Measurements from ENCODE around the gene POLA1.

Gene POLA1

GRCh38 chrX:25011589-25012432, 318.1 kb downstream of the POLA1 start:
- FAIRE-seq = no peak

- FAIRE-seq = no peak
Observed at GRCh38 chrX:25012433-25012735, 318.7 kb downstream of the POLA1 start.

DNA sequence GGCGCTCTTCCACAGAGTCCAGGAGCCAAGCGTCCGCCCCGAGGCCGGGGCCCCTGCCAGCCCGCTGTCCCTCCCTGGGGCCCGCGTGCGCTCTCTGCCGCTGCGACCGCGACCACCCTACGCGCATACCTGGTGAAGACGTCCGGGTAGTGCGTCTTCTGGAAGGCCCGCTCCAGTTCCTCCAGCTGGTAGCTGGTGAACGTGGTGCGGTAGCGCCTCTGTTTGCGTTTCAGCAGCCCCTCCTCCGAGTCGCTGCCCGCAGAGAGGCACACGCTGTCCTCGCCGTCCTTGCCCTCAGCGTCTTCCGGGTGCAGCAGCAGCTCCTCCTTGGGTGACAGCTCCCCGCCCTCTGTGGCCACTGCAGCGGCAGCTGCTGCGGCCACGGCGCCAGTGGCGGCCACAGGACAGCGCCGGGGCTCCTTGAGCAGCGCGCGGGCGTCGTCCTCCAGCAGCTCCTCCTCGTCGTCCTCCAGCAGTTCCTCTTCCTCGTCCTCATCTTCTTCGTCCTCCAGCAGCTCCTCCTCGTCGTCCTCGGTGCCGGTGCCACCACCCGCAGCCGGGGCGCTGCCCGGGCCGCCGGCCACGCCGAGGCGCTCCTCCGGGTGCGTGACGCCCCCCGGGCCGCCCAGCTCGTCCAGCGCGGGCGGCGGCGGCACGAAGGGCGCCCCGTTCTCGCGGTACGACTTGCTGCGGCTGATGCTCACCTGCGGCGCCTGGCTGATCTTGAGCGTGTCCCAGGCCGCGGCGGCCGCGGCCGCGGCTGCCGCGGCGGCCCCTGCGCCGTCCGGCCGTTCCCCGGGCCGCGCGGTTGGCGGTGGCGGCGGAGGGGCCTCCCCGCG, 319.3 kb downstream of the POLA1 start:
- FAIRE-seq = no peak

DNA sequence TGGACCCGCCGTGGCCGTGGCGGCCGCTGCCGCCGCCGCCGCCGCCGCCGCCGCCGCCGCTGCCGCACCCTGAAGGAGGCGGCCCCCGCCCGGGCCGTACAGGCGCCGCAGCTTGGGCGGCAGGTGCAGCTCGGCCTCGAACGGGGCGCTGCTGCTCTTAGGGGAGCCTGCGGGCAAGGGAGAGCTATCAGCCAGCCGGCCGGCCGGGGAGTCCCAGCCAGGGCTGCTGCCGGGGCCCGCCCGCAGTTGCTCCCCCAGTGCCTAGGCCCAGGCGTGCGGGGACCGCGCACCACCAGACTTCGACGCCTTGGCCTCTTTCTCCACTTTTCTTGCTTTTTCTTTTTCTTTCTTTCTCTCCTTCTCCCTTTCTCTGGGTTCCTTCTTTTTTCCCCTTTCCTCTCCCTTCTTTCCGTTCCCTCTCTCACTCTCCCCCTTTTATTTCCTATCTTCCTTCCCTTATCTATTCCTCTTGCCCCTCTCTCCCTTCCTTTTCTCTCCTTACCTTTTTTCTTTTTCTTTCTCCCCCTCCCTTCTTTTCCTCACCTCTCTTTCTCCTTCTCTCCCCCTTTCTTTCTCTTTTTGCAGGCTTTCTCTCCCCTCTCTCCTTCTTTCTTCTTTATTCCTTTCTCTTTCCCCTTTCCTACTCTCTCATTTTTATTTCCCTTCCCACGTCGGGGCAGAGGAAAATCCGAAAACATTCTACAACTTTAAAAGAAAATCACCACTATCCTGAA, 320.1 kb downstream of the POLA1 start:
- no peak for FAIRE-seq

- no peak for FAIRE-seq
Observed at GRCh38 chrX:25014366-25014838, 320.7 kb downstream of the POLA1 start.

- no peak for FAIRE-seq
Observed at GRCh38 chrX:25015486-25016360, 322.0 kb downstream of the POLA1 start, which contains the start of gene ARX. Gene ARX, minus strand, starts transcription at chrX:25015965. Its CDS starts 228 bp downstream, at chrX:25015737.

DNA sequence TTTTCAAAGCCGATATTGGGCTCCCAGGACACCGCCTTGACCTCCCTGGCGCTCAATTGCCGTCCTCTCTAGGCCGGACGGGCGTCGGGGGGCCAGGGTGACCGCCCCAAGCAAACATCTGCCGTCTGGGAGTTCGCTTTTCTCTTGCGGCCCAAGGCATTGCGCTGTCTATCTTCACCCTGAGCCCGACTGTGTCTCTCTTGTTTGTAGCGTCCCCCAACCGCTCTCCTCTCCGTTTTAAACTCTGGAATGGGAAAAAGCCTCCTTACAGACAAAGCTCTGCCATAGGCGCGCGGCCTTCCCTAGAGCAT, 322.6 kb downstream of the POLA1 start:
- FAIRE-seq = no peak

- FAIRE-seq = no peak
Observed at GRCh38 chrX:25016938-25017598, 323.4 kb downstream of the POLA1 start.

DNA sequence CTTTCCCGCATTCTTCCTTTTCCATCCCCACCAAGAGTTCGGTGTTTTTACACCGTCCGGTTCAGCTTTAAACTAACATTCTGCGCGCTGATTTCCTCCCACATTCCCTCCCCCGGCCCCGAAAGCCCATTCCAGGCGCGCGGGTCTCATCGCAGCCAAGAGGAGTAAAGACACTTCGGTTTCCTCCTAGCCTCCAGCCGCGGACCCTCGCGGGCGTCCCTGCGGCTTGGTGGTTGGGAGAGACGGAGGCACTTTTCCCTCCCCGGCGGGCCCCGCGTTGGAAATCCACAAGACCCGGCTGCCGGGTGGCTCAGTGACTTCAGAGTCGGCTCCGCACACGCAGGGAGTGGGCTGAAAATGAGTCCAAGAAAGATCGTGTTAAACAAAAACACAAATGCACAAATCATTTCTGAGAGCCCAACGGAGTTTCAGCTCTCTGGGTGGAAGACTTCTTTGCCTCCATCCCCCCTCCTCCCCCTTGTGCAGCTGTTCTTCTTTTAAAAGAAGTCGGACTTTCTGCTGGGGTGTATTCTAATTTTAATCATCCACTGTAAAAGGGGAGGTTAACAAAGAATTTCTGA, 324.0 kb downstream of the POLA1 start:
- no peak for FAIRE-seq

DNA sequence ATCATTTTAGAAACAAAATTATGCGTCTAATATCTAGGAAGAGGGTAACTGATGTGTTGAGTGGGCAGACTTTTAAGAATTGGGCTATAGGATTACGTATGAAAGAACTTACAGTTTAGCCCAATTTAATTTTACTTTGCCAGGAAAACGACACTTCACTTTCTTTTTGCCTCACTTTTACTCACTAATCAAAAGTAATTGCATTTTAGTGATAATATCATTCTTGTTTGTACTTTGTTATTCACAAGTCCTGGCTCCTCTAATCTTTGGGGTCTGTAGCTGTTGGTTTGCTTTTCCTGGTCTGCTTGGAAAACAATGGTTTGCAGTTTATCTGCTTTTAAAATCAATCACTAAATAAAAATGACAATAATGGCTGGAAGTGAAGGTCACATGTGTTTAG, 325.0 kb downstream of the POLA1 start:
- no peak for FAIRE-seq

- no peak for FAIRE-seq
Observed at GRCh38 chrX:25019707-25020390, 326.1 kb downstream of the POLA1 start.

- FAIRE-seq = no peak
Observed at GRCh38 chrX:25020391-25020904, 326.7 kb downstream of the POLA1 start.

DNA sequence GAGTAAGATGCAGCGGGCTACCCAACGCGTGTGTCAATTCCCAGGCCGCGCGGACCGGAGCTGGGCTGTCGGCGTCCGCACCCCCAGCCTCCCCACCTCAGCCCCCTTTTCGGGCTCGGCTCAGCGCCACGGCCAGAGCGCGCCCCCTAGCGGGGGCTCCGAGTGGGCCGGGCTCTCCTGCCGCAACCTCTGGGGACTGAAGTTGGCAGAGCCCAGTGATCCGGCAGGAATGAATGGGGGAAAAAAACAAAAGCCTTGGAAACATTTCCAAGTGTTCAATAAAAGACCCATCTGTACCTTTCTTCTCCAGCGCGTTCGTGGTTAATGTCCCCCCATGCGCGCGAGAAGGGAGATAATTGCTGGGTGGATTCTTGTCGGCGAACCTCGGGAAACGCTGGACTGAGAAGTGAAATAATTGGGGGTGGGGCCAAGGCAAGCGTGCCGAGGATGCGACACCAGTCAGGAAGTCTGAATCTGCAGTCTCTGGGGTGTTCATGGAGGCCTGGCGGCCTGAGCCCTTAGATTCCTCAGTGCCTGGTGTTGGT, 327.3 kb downstream of the POLA1 start:
- no peak for FAIRE-seq

DNA sequence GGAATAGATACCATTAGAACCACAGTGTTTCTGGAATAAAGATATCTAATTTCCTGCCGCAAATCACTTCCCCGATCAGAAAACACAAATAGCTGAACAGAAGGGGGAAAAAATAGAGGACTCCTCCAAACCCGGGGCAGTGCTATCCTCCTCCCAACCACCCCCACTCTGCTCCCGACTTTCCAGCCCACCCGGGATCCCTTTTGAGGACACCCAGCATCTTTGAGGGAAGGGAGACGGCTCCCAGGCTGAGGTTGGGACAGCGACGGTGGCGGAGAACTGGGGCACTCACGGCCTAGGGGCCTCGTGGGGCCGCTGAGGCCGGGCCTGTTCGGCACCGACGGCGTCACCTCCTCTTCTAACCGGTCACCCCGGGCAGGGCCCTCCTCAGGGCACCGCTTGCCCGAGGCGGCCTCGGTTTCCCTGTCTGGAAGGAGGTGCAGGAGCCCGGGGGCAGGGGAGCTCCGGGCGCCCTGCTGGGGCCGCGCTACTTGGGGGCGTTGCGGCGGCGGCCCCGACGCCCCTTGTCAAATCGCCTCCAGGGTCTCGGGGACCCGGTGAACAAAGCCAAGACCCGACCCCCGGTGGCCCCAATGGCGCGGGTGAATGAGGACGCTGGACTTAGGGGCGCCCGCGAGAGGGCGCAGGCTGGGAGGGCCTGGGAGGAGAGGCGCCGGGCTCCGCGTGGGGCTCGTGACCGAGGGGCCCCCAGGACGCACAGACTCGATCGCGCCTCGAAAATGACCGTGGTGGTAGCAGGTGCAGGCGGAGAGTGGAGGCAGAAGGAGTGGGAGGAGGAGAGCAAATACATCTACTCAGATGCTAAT, 329.0 kb downstream of the POLA1 start:
- no peak for FAIRE-seq

DNA sequence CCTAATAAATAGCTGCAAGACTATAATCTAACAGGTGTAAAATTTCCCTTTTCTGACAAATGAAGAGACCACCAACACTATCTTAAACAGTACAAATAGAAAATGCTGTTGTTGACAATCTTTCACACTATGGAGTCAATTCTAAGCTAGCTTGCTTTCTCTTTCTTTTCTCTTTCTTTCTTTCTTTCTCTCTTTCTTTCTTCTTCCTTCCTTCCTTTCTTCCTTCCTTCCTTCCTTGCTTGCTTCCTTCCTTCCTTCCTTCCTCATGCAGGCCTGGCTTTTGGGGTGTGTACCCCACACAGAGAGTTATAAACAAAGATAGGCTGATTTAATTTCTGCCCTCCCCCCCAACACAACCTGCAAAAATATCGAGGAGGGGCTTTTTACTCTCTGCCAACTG, 330.2 kb downstream of the POLA1 start:
- FAIRE-seq = no peak

DNA sequence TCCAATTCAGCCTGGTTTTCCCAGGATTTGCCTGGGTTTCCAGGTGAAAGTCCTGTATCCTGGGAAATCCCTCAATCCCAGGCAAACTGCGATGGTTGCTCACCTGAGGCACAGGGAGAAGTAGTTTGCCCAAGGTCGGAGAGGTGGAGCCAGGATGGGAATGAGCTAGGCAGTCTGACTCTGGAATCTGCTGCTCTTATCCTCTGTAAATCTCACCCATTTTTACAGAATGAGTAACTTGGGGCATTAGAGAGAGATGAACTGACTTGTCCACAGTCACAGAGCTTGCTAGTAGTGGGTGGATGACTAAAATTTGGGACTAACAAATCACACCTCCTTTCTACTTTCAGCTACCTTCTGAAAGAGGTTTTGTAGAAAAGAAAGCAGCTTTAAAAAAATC, 331.9 kb downstream of the POLA1 start:
- no peak for FAIRE-seq

DNA sequence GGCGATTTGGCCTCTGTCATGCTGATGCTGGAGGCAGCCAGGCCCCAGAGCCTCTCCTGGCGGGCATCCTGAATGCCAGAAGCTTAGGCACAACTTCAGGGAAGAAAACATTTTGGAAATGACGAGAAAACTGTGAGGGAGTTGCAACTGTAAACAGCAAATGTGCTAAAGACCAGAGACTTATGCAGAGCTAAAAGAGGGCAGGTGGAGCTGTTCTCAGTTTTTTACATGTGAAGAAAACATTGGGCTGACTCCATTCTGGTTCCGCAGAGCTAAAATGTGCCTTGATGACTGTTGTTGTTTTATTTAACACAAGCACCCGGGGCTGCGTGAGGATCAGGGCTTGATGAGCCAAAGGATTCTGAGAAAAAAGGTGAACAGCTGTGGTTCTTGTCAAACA, 332.9 kb downstream of the POLA1 start:
- FAIRE-seq = no peak

GRCh38 chrX:25028726-25029125, 335.0 kb downstream of the POLA1 start:
- no peak for FAIRE-seq

DNA sequence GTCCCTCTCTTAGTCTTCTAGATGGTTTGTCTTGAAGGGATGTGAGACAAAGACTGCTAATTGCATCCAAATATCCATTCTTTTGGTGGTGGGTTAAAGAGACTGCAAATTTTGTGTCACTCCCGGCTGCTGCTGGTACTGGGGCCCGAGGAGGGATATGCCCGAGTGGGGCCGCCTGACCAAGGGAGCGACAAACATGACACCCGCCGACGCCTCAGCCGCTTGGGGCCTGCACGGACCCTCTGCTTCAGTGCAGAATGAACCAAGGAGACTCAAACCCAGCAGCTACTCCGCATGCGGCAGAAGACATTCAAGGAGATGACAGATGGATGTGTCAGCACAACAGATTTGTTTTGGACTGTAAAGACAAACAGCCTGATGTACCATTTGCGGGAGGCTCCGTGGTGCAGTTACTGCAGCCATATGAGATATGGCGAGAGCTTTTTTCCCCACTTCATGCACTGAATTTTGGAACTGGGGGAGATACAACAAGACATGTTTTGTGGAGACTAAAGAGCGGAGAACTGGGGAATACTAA, 335.6 kb downstream of the POLA1 start:
- no peak for FAIRE-seq

Data from G401.6 (cell line).